ENCODE measurements around the gene ATP1A2. TPM values are rescaled to one million over a fixed set of nuclear protein-coding genes. Genes with fewer than 3 reads are reported as not detected.

The ATP1A2 gene
- total and polyA plus RNA-seq, 2 of the 8 experiments (the other 6 are each of a cell fraction or from before 2014, with no cell fraction given) = 39.7 to 40.8 TPM

DNA sequence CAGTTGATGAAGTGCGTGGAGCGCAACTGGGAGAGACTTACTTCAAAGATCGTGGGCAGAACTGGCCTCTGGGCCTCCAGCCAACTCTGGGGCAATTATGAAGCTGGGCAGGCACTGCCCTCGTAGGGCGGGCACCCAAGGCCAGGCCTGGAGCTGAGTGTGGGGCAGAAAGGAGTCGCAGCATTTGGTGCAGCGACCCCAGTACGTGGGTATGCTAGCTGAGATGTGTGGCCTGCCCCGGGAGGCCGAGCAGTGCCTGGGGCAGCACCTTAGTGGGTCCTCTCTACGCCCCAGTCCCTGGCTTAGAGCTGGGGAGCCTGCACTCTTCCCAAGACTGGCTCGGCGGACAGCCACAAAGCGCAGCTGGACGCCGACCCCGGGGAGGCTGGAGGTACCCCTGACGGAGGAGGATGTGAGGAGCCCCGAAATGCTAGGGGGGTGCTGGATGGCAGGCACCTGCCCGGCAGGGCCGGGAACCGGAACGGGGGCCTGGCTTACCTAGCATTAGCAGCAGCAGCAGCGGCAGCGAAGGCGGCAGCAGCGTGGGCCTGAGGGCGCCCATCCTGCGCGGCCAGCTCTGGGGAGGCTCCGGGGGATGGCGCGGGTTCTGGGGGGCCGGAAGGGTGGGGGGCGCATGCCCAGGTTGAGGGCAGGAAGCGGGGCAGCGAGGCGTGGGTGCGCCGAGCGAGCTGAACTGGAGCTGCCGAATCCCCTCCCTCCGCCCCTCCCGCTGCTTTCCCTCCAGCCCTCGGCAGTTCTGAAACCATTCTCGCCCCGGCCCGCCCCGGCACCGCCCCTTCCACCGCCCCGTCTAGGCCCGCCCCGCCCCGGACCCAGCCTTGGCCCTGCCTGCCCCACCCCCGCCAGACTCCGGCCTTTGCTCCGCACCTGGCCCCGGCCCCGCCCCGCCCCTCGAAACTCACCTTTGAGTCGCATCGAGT is 17.4 kb upstream of the ATP1A2 start, which contains the start of gene IGSF8:
IGSF8 (minus strand) TSS at position 709 of the 941 bp plus-strand sequence; CDS start at position 562, 147 bp downstream.
- H3K27me3 ChIP-seq (replicated peaks in 1 of 4; ENCODE audit: control insufficient read depth in 3 of 4, extremely low read depth in 1 of 4, insufficient read depth in 3 of 4, low read length in 3 of 4) = no peaks in the 10 kb centered on the region
- peak within 1 kb of the TSS; percentile 47 for H3K4ac ChIP-seq (replicated peaks; ENCODE audit: insufficient read length, low read depth, low read length)
- peak within 1 kb of the TSS; percentile 59 to 92 (median 80) for H3K4me3 ChIP-seq (ENCODE audit: extremely low read depth in 1 of 4, insufficient read depth in 2 of 4, low read depth in 3 of 4, low read length in 4 of 4)
- peak within 1 kb of the TSS; percentile 75; the same call in 1 of the 2 replicates for H2AK5ac ChIP-seq (ENCODE audit: low read depth, low read length)
- H3K23me2 ChIP-seq (ENCODE audit: low read depth, low read length) = peaks cover 19% of the 10 kb centered on the region
- peak within 1 kb of the TSS; percentile 72 for H4K8ac ChIP-seq (ENCODE audit: extremely low read depth, insufficient read depth, low read length)
- peak within 1 kb of the TSS; percentile 13 for H4K5ac ChIP-seq (ENCODE audit: insufficient read length, low read depth, low read length)
- POLR2A ChIA-PET (ENCODE audit: partially characterized antibody) = interaction anchor here (0.6 to 5.1 kb wide), 12 partner anchors 10 to 186 kb away, joined by 3 to 39 read pairs (median 4); partner anchors contain the start of genes ATP1A2, DCAF8, KCNJ10 and KCNJ9
- peaks cover 14% of the 10 kb centered on the region for H3K79me1 ChIP-seq (ENCODE audit: low read depth, low read length)
- peak in 1 of 2 experiments; percentile 97 for DNase-seq (ENCODE audit: low read depth in 1 of 2, low spot score in 2 of 2)
- H3K18ac ChIP-seq (ENCODE audit: extremely low read depth, low read length) = peak within 1 kb of the TSS; percentile 84
- peak within 1 kb of the TSS; percentile 93 for H2BK12ac ChIP-seq (ENCODE audit: low read depth, low read length)
- peaks cover 5 to 16% (median 11%) of the 10 kb centered on the region in 4 experiments; a peak in 5 of 8 replicates for H3K36me3 ChIP-seq (ENCODE audit: control insufficient read depth in 2 of 4, insufficient read depth in 4 of 4, low read length in 3 of 4)
- peaks cover 9 to 45% (median 32%) of the 10 kb centered on the region in 4 experiments for H3K4me1 ChIP-seq (replicated peaks in 1 of 4; ENCODE audit: control insufficient read depth in 3 of 4, insufficient read depth in 4 of 4, low read length in 3 of 4)
- peak within 1 kb of the TSS; percentile 22 for H2BK120ac ChIP-seq (replicated peaks; ENCODE audit: low read depth, low read length)
- WGBS, 2 experiments (ENCODE audit: extremely low coverage in 1 of 2, insufficient coverage in 1 of 2, insufficient read length in 1 of 2, insufficient replicate concordance in 2 of 2, low coverage in 1 of 2, low lambda C conversion rate in 2 of 2, missing lambda C conversion rate in 1 of 2) = 14% methylated on average over 23 of the region's 64 CpGs; no CpG with 5 or more reads in 1 of the 2 experiments
- no peak within 1 kb of the TSS for H3K23ac ChIP-seq (ENCODE audit: insufficient read length)
- no peak for FAIRE-seq
- H2BK15ac ChIP-seq (ENCODE audit: low read length) = peak within 1 kb of the TSS; percentile 93; the same call in 1 of the 2 replicates
- peak within 1 kb of the TSS; percentile 41; the same call in 1 of the 2 replicates for H2BK20ac ChIP-seq (ENCODE audit: low read length)
- H3K79me2 ChIP-seq (ENCODE audit: control insufficient read depth in 1 of 2, insufficient read depth in 2 of 2, low read length in 2 of 2) = peaks cover 0 to 36% of the 10 kb centered on the region in 2 experiments; a peak in 2 of 4 replicates
- no peak within 1 kb of the TSS for H3K56ac ChIP-seq (replicated peaks; ENCODE audit: insufficient read length, low read depth, low read length)
- no peaks in the 10 kb centered on the region; a peak in 1 of 4 replicates for H3K9me3 ChIP-seq (ENCODE audit: insufficient read depth in 2 of 2, low read depth in 1 of 2, low read length in 1 of 2)
- H3K27ac ChIP-seq (ENCODE audit: low read depth, low read length) = peak within 1 kb of the TSS; percentile 37; the same call in 1 of the 2 replicates
- peak within 1 kb of the TSS; percentile 71 to 96 for H3K4me2 ChIP-seq (ENCODE audit: insufficient read depth in 1 of 2, low read depth in 2 of 2, low read length in 2 of 2)
- H4K20me1 ChIP-seq (replicated peaks in 1 of 2; ENCODE audit: control insufficient read depth in 1 of 2, insufficient read depth in 2 of 2, low read length in 2 of 2) = no peaks in the 10 kb centered on the region
- H2BK5ac ChIP-seq (ENCODE audit: low read depth, low read length) = peak within 1 kb of the TSS; percentile 80; the same call in 1 of the 2 replicates
- no peak within 1 kb of the TSS for H3K14ac ChIP-seq (ENCODE audit: insufficient read length)
- CTCF ChIA-PET (ENCODE audit: partially characterized antibody) = interaction anchor here (0.9 to 50.1 kb wide), 10 partner anchors 8 to 154 kb away, joined by 3 to 1874 read pairs (median 6); partner anchors contain the start of genes CASQ1, KCNJ10 and KCNJ9
- H4K91ac ChIP-seq (replicated peaks; ENCODE audit: insufficient read length, low read length) = peak within 1 kb of the TSS; percentile 42
- H3K9ac ChIP-seq (replicated peaks in 1 of 4; ENCODE audit: extremely low read depth in 1 of 4, low read depth in 3 of 4, low read length in 3 of 4) = peak within 1 kb of the TSS; percentile 38 to 59 (median 45)
- peak within 1 kb of the TSS; percentile 75; the same call in 1 of the 2 replicates for H2AFZ ChIP-seq (ENCODE audit: low read length)
- TF ChIP-seq ASH2L (IDR thresholded peaks at IDR 0.05; ENCODE audit: low read length) (peak; percentile 35), EZH2 (IDR thresholded peaks at IDR 0.05; ENCODE audit: low read depth, low read length, severe bottlenecking) (no peak), SP1 (IDR thresholded peaks at IDR 0.05; ENCODE audit: low read depth, low read length) (peak; percentile 90), RBBP5 (IDR thresholded peaks at IDR 0.05; ENCODE audit: borderline replicate concordance, low read depth, low read length) (0 out of 2 replicates have a peak, but pooled peaks have one; percentile 9), SP4 (IDR thresholded peaks at IDR 0.05; ENCODE audit: low read length) (peak; percentile 98), JUN (IDR thresholded peaks at IDR 0.05; ENCODE audit: low read depth, low read length) (no peak), CHD1 (IDR thresholded peaks at IDR 0.05; ENCODE audit: low read depth, low read length) (no peak), RNF2 (IDR thresholded peaks at IDR 0.05; ENCODE audit: borderline replicate concordance, low read depth, low read length, missing control alignments, poor library complexity, severe bottlenecking) (no peak), POLR2A (IDR thresholded peaks at IDR 0.05; ENCODE audit: control extremely low read depth in 1 of 2, low read depth in 2 of 2, low read length in 2 of 2) (peak in 1 of 2 experiments; percentile 23; a peak in 1 of 3 replicates), TEAD4 (IDR thresholded peaks at IDR 0.05; ENCODE audit: low read depth, low read length) (0 out of 2 replicates have a peak, but pooled peaks have one; percentile 13)
